Activated naive CD4-positive, alpha-beta T cell treated with Interleukin-2 at 50 U/mL for 16 hours (primary cell): Measurements from ENCODE around the gene ADGRL1.

Experiments
- DNase-seq: peaks from one replicate; pipeline ENCODE4 v3.0.0-alpha.2; 2020

The ADGRL1 gene

GRCh38 chr19:14135985-14136508, 69.9 kb downstream of the ADGRL1 start:
- no peak for DNase-seq

GRCh38 chr19:14135355-14135754, 70.6 kb downstream of the ADGRL1 start:
- DNase-seq, result no peak

GRCh38 chr19:14127929-14128509, 78.0 kb downstream of the ADGRL1 start:
- no peak for DNase-seq

GRCh38 chr19:14127176-14127575, 78.8 kb downstream of the ADGRL1 start:
- DNase-seq, result no peak

- DNase-seq, result no peak
Observed at GRCh38 chr19:14122924-14123323, 83.0 kb downstream of the ADGRL1 start.

DNA sequence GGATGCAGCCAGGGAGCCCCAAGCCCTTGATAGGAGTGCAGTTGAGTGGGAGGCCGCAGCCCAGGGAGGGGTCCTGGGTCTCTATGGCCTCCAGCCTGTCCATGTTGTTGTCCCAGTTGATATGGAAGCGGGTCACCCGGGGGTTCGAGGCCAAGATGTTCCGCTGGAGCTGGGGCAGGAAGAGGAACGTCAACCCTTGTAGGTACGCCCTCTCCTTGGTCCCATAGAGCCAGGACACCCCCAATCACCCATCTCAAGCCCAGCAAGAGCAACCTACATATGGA, 85.5 kb downstream of the ADGRL1 start:
- DNase-seq, result no peak

- DNase-seq, result no peak
Observed at GRCh38 chr19:14119644-14120496, 86.1 kb downstream of the ADGRL1 start.

- DNase-seq, result no peak
Observed at GRCh38 chr19:14119146-14119545, 86.8 kb downstream of the ADGRL1 start.

DNA sequence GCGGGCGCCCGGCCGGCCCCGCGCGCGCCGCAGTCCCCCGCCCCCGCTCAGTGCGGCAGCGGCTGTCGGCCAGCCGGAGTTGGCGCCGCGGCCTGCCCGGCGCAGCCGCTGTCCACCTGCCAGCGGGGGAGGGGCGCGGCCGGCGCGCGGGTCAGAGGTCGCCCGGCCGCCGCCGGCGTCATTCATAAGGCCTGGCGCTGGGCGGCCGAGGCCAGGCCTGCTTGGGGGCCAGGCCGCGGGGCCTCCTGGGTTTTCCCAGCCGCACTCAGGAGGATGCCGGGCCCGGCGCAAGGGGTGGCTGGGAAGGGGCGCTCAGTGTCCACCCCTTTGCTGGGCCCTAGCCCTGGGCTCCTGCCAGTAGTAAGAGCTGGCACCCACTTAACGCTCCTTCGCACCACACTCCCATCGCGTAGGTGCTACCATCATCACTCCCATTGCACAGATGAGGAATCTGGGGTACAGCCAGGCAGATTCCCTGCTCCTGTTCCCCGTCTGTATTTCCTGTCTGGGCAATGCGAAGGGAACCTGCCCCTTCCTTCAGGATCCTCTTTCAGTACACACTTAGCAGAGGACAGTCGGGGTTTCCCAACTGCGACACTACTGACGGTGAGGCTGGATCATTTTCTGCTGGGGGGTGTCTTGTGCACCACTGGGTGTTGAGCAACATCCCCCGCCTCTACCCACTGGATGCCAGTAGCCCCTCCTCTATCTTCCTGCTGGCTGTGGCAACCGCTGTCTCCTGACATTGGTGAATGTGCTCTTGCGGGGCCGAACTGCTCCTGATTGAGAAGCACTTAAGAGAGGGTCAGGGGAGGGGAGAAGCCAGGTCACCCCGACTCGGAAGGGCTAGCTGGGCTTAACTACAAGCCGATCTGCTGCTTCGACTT, 87.6 kb downstream of the ADGRL1 start:
- peak; percentile 22 for DNase-seq

- peak; percentile 99 for DNase-seq
Observed at GRCh38 chr19:14117668-14118164, 88.3 kb downstream of the ADGRL1 start, which contains the start of gene PRKACA. PRKACA (minus strand) TSS chr19:14117762; CDS start chr19:14117547, 215 bp downstream.

GRCh38 chr19:14116918-14117578, 88.9 kb downstream of the ADGRL1 start:
- DNase-seq, result peak; percentile 25

- DNase-seq, result no peak
Observed at GRCh38 chr19:14116525-14116917, 89.4 kb downstream of the ADGRL1 start.

DNA sequence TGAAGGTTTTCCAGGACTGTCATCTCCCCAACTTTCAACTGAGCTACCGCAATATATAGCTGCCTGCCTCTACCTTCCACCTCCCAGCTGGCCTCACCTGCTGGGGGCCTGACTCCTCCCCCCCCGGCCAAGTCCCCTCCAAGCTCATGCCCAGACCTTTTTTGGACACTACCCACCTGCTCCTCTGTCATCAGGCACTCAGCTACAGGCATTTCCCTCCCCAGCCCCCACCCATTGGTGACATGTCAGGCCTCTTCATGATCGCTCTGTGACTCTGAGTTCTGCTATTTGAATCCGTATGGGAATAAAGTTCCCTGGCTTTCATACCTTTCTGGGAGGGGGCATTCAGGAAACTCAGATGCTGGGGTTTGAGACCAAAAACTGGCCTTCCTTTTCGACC, 90.2 kb downstream of the ADGRL1 start:
- no peak for DNase-seq

DNA sequence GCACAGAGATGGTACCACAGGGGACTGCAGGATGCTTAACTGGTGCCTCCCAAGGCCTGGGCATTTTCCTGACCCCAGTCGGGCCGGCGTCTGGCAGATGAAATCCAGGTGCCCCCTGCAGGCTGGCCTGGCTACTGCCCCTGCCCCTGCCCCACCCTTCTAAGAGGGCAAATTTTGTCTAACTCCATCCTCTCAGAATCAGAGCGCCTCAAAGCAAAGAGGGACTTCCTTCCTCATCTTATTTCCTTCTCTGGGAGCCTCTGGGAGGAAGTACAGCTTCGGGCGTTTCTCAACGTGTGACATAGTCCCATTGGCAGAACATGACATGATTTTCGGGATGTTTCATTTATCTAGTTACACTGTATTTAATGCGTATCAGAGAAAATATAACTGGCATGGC, 91.1 kb downstream of the ADGRL1 start:
- DNase-seq, result peak; percentile 67

DNA sequence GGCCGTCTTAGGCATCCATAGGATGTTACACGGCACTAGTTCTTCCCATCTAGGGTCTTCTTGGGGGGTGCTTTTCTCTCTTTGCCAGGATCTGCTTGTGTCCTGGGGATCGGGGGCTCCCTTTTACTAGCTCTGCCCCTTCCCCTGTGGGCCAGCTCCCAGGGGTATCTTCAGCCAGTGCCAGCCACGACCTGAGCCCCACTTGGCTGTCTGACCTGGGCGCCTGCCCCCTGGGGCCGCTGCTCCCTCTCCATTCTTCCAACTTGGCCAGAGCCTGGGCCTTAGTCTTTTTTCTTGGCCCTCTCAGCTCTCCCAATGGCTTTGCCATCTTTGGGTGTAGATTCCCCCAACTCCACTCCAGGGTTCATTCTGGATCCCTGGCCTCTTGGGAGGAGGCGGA, 91.5 kb downstream of the ADGRL1 start:
- DNase-seq, result no peak

DNA sequence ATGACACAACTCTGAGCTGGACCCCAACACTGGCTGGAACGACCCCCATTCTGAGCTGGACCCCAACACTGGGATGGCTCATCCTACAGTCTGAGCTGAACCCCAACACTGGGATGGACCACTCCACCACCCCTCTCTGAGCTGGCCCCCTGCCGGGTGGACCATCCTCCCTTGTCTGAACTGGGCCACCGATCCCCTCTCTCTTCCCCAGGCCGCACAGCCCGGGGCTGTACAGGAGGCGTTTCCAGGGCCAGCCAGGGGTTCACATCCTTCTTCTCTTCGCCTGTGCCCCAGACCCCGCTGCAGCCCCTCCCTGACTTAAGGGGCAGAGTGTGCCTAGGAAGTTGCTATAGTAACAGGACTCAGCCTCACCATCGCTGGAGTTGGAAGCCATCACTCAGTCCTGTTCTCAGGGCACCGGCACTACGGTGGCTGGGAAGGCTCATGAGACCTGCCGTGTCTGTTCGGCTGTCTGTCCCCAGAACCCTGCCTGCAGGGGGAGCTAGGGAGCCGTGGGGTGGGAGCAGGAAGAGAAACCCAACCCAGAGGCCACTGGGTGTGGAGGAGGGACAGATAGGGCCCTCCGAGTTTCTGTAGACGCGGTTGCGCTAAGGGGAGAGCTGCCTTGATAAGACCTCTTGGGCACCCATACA, 92.1 kb downstream of the ADGRL1 start:
- peak; percentile 44 for DNase-seq

DNA sequence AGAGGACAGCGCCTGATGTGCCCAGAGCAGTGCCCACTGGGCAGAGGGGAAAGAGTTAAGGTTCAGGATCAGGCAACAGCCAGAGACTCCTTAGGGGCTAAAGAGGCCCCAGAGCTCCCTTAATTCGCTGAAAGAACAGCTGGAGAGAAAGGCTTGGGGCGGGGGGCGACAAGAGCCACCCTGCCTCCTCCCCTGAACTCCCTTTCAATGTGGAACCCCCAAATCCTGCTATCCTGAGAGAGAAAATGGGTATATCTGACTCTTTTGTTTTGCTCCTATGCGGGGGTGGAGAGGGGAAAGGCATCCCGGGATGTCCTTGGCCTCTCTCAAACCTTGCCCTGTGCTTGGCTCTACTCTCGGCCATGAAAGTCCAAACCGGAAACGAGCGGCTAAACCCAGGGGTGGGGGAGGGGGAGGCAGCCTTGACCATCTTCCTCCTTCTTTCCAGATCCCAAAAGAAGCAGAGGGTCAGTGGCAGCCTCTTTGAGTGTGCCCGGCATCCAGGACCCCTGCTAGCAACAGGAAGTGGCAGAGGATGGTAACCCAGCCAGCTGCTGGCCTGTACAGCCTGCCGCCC, 93.1 kb downstream of the ADGRL1 start:
- no peak for DNase-seq

DNA sequence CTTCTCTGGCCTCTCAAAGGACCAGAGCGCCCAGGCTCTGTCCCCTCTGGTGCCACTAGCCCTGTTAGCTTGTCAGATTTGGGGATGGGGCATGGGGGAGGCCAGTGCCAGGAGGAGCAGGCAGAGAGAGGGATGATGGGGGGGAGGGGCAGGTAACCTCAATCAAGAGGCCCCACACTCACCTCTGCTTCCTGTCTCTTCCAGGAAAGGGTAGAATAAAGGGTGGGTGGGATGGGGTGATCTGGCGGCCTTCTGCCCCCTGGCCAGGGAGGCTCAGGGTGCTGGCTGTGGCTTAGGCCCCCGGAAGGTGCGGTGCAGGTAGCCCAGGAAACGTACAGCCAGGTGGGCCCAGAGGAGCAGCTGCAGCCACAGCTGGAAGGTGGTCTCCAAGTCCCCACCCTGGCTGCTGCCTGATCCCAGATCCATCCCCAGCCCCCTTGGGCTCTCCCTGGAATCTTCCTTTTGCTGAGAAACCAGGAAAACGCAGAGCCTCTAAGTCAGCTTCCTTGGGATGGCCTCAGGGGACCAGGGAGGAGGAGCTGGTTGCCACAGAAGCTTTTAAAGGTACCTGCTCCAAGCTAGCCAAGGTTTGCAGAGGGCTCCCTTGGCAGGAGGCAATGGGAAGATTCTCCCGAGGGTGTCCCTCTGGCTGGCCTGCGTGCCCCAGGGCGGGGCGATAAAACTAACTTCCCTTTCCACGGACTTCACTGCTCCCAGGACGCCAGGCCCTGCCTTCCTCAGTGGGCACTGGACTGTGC, 93.7 kb downstream of the ADGRL1 start:
- no peak for DNase-seq

DNA sequence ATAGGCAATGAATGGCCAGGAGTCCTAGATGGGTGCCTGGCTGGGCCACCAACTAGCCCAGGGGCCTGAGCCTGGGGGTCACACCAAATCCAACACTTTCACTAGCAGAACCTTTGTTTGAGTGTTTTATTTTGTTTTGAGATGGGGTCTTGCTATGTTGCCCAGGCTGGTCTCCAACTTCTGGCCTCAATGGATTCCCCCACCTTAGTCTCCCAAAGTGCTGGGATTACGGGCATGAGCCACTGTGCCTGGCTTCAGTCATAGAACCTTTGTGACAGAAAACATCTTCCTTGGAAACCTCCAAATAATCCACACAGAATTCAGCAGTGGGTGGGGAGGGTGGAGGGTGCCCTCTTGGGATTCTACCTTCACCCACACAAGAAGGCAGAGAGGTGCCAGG, 94.5 kb downstream of the ADGRL1 start:
- DNase-seq, result no peak

DNA sequence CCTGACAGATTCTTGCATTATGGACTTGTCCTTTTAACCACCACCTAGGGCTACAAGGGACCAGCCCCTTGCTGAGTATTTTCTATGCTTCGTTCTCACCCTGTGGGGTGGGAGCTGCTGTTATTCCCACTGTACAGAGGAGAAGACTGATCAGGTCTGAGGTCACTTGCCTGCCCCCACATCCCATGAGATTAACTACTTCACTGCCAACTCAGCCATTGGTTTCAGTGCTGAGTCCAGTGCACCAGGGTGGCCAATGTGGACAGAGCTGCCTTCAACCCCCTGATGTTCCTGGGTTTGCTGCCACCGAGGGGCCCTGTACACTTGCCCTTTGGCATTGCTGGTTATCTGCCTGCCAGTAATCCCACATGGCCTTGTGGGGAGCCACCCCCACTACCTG, 95.3 kb downstream of the ADGRL1 start:
- no peak for DNase-seq
